Naive thymus-derived CD8-positive, alpha-beta T cell (primary cell): ENCODE data around the gene TMCO6. TPM values are rescaled to one million over a fixed set of nuclear protein-coding genes. Genes with fewer than 3 reads are reported as not detected.
"Not testable (repeated sequence)": the region's sequence is repeated elsewhere in the genome, so short reads cannot be mapped to it uniquely, and the experiment has no call there.

Source experiments
- ATAC-seq, 2 donors: fragments of 150-1000 bp; cut with Tn5 transposase in 1 of 2; sonication (Bioruptor Pico), chemical (Tn5 transposase) in 1 of 2; 1 replicate in 1 of 2; 2 replicates in 1 of 2; pipeline ENCODE4 v1.10.0; 2021; ENCODE audit warnings: mild to moderate bottlenecking in 2 of 2, moderate library complexity in 2 of 2
- POLR2A ChIA-PET: fragments of 350-600 bp; sonication (Branson Sonifier 250); formaldehyde crosslinking; loops from one replicate; lab custom pipeline; 2021; ENCODE audit warnings: antibody characterized with exemption; lab: Charles Lee
- DNase-seq, 10 donors: peaks; one replicate each; pipeline versions ENCODE4 v3.0.0 to v3.0.0-alpha.2; 2020 to 2022
- H3K27ac Mint-ChIP-seq, 10 donors: one replicate each; pipeline ENCODE4 v1.8.0; 2020 to 2022; ENCODE audit warnings: mild to moderate bottlenecking in 10 of 10, mixed read lengths in 10 of 10, moderate library complexity in 4 of 10, inconsistent platforms in 1 of 10
- H3K27me3 Mint-ChIP-seq, 5 donors: one replicate each; pipeline ENCODE4 v1.8.0; 2021 to 2022; ENCODE audit warnings: mixed read lengths in 5 of 5
- H3K36me3 Mint-ChIP-seq, 3 donors: one replicate each; pipeline ENCODE4 v1.8.0; 2020 to 2022; ENCODE audit warnings: mixed read lengths in 3 of 3, mild to moderate bottlenecking in 2 of 3, inconsistent platforms in 1 of 3
- H3K4me1 Mint-ChIP-seq, 4 donors: one replicate each; pipeline ENCODE4 v1.8.0; 2021 to 2022; ENCODE audit warnings: mixed read lengths in 4 of 4
- H3K4me3 Mint-ChIP-seq, 10 donors: one replicate each; pipeline ENCODE4 v1.8.0; 2020 to 2022; ENCODE audit warnings: mild to moderate bottlenecking in 10 of 10, mixed read lengths in 10 of 10, moderate library complexity in 6 of 10, inconsistent platforms in 1 of 10
- H3K9me3 Mint-ChIP-seq, 9 donors: one replicate each; pipeline ENCODE4 v1.8.0; 2020 to 2022; ENCODE audit warnings: mixed read lengths in 9 of 9, mild to moderate bottlenecking in 3 of 9, inconsistent platforms in 1 of 9, moderate library complexity in 1 of 9
- polyA plus RNA-seq, 3 donors: library from polyadenylated mRNA; unstranded; fragments of 300-500 nt; fragmentation: Illumina TruSeq; gene quantifications; one replicate each; pipeline ENCODE4 v1.2.3, GENCODE V29; 2021
- total RNA-seq, 8 experiments: library from RNA in 2 of 8; stranded (reverse) in 2 of 8; gene quantifications; one replicate each; pipeline ENCODE4 v1.2.3 and lab custom pipeline; 2021 to 2026

The TMCO6 gene
- total and polyA plus RNA-seq, 5 experiments from 2014 or later = 11.5 to 55.8 (median 20.5) TPM

DNA sequence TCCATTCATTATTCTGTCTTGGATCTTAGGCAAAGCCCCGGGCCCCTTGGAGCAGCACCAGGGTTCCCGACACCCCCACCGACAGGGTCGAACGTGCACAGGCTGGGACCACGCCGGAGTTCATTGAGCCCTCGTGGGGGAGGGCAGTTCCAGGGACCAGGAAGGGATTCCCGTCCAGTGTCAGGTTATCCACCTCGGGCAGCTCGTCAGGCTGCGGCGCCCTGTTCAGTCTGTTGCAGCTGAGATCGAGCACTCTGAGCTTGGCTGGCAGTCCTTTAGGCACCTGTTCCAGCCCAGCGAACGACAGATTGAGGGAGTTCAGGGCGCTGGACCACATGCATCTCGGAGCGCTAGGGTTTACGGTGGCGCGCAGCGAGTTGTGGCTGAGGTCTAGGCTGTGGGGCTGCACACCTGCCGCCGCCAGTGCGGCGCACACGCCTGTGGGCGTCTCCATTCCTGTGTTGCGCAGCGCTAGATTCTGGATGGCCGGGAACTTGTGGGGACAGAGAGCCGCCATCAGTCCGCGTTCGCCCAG, 7.4 kb upstream of the TMCO6 start:
- Mint-ChIP-seq H3K9me3 (peaks cover 0 to 6% (median 0%) of the 10 kb centered on the region in 9 donors), H3K36me3 (no peaks in the 10 kb centered on the region), H3K4me3 (peak overlapping the region; percentile 87 to 94 (median 92)), H3K4me1 (peaks cover 12 to 35% (median 28%) of the 10 kb centered on the region in 4 donors), H3K27ac (peak overlapping the region; percentile 70 to 96 (median 85)), H3K27me3 (peaks cover 0 to 16% (median 3%) of the 10 kb centered on the region in 5 donors)
- ATAC-seq (peak; percentile 78 to 81), DNase-seq (peak in 7 of 10 donors; percentile 7 to 53 (median 38))
- POLR2A ChIA-PET = interaction anchor here (0.6 to 5.7 kb wide), 12 partner anchors 9 to 960 kb away, joined by 3 to 54 read pairs (median 6); partner anchors contain the start of genes ANKHD1, APBB3, EIF4EBP3 and HARS1

GRCh38 chr5:140632366-140633020, 6.8 kb upstream of the TMCO6 start:
- peaks cover 13 to 35% (median 28%) of the 10 kb centered on the region in 4 donors for H3K4me1 Mint-ChIP-seq

DNA sequence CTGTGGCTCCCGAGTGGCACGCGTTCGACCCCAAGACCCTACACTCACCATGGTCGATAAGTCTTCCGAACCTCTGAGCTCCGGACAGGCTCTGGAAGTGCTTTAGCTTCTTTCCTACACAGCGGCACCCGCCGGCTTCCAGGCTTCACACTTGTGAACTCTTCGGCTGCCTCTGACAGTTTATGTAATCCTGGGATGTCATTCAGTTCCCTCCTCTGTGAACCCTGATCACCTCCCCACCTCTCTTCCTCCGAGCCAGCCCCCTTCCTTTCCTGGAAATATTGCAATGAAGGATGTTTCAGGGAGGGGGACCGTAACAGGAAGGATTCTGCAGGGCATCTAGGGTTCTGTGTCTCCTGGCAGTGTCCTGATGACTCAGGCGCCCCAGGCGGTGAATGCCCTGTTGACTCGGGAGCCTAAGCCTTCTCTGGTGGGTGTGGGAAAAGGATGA, 6.2 kb upstream of the TMCO6 start, which contains the start of gene CD14:
TSS of gene CD14 (minus strand) at position 155 of the 451 bp plus-strand sequence. CDS start at position 51, 104 bp downstream.
- DNase-seq (no peak), ATAC-seq (peak in 1 of 2 donors; percentile 29)
- Mint-ChIP-seq H3K4me1 (peaks cover 13 to 37% (median 30%) of the 10 kb centered on the region in 4 donors), H3K27me3 (peaks cover 0 to 13% (median 1%) of the 10 kb centered on the region in 5 donors), H3K36me3 (no peaks in the 10 kb centered on the region), H3K9me3 (peaks cover 0 to 4% (median 0%) of the 10 kb centered on the region in 9 donors), H3K27ac (peak within 1 kb of the TSS; percentile 70 to 96 (median 85)), H3K4me3 (peak within 1 kb of the TSS; percentile 87 to 94 (median 92))
- POLR2A ChIA-PET = interaction anchor here (0.5 to 5.7 kb wide), 13 partner anchors 8 to 1149 kb away, joined by 3 to 54 read pairs (median 6); partner anchors contain the start of genes ANKHD1, APBB3, EIF4EBP3 and HARS1

More at GRCh38 chr5:140632366-140633020, 6.8 kb upstream of the TMCO6 start:
- DNase-seq = peak; percentile 22 to 70 (median 44)
- H3K9me3 Mint-ChIP-seq = peaks cover 0 to 6% (median 0%) of the 10 kb centered on the region in 9 donors
- peaks cover 0 to 13% (median 2%) of the 10 kb centered on the region in 5 donors for H3K27me3 Mint-ChIP-seq
- POLR2A ChIA-PET = interaction anchor here (0.8 to 5.7 kb wide), 13 partner anchors 9 to 231 kb away, joined by 3 to 54 read pairs (median 6); partner anchors contain the start of genes ANKHD1, APBB3, EIF4EBP3 and HARS1
- ATAC-seq = peak; percentile 86 to 87
- H3K27ac Mint-ChIP-seq = peak overlapping the region; percentile 70 to 96 (median 85)
- peak overlapping the region; percentile 87 to 94 (median 92) for H3K4me3 Mint-ChIP-seq
- no peaks in the 10 kb centered on the region for H3K36me3 Mint-ChIP-seq

DNA sequence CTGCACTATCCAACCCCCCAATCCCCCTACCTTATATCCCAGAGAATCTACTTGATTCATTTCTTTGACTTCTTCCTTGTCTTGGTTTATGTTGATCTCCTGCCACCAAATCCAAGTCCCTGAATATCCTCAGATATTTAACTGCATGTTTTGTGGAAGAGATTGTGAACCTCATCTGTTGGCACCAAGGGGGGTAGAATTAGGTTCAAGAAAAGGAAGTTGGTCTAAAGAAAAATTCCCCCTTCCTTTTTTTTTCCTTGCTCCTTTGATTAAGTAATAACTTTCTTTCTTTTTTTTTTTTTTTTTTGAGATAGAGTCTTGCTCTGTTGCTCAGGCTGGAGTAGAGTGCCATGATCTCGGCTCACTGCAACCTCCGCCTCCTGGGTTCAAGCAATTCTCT, 5.8 kb upstream of the TMCO6 start:
- DNase-seq (no peak), ATAC-seq (no peak)
- no peaks in the 10 kb centered on the region for H3K36me3 Mint-ChIP-seq
- POLR2A ChIA-PET = interaction anchor here (0.5 to 5.7 kb wide), 10 partner anchors 8 to 1150 kb away, joined by 3 to 54 read pairs (median 6); partner anchors contain the start of genes EIF4EBP3, IK, NDUFA2 and SRA1
- peak overlapping the region in 8 of 10 donors; percentile 16 to 96 (median 72) for H3K27ac Mint-ChIP-seq
- H3K9me3 Mint-ChIP-seq = no peaks in the 10 kb centered on the region
- H3K4me1 Mint-ChIP-seq = peaks cover 13 to 39% (median 33%) of the 10 kb centered on the region in 4 donors
- peak overlapping the region; percentile 87 to 94 (median 92) for H3K4me3 Mint-ChIP-seq
- peaks cover 0 to 10% (median 0%) of the 10 kb centered on the region in 5 donors for H3K27me3 Mint-ChIP-seq

DNA sequence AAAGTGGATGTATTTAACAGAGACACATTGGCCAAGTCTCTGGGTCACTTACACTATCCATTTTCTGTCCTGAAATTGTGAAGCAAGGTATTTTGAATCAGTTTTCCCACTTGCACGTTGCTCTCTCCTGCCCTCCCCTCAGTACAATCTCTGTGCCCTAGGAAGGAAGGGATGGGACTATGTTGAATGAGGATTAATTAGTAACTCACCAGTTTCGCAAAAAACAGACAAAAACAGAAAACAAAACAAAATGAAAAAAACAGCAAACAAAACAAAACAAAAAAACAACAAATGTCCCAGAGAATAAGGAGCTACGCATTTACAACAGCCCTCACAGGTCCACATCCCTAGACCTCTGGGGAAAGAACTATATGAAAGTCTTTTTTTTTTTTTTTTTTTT, 5.1 kb upstream of the TMCO6 start:
- H3K4me3 Mint-ChIP-seq = peak overlapping the region in 7 of 10 donors; percentile 10 to 88 (median 46)
- POLR2A ChIA-PET = interaction anchor here (2.4 to 5.7 kb wide), 2 partner anchors 13 to 87 kb away, joined by 17 to 54 read pairs; partner anchors contain the start of genes EIF4EBP3, IK and NDUFA2
- peaks cover 18 to 45% (median 39%) of the 10 kb centered on the region in 4 donors for H3K4me1 Mint-ChIP-seq
- no peaks in the 10 kb centered on the region for H3K9me3 Mint-ChIP-seq
- DNase-seq = no peak
- peak overlapping the region in 2 of 10 donors; percentile 2 to 66 for H3K27ac Mint-ChIP-seq
- no peaks in the 10 kb centered on the region for H3K36me3 Mint-ChIP-seq
- peaks cover 0 to 10% (median 0%) of the 10 kb centered on the region in 5 donors for H3K27me3 Mint-ChIP-seq
- ATAC-seq = no peak

DNA sequence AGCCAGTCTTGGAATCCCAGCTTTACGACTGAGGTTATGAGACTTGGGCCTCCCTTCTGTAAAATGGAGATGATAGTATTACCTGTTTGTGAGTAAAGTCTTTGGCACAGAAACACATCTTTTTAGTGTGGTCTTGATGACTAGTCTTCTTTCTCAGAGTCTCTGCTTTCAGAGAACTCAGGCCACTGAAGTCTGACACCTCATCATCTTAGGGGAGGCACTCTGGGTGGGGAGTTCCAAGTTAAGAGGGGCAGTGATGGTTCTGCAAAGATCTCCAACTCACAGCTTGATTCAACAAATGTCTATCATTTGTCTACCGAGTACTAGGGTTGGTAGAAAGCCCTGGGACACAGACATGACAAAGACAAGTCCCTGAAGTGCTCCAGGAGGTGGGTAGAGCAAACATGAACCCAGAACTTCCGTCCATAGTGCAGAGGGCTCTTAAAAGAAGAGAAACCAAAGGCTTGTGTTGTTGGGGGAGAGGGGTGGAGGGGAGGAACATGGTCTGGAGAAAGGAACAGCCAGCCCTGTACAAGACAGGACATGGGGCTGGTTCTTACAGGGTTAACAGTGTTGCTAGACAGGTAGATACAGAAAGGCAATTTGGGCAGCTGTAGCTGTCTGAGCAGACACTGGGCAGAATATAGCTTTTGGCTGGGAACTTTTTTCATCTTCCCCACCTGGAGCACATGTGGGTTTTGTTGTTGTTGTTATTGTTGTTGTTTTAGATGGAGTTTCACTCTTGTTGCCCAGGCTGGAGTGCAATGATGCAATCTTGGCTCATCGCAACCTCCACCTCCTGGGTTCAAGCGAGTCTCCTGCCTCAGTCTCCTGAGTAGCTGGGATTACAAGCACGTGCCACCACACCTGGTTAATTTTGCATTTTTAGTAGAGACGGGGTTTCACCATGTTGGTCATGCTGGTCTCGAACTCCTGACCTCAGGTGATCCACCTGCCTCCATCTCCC, 3.7 kb upstream of the TMCO6 start:
- POLR2A ChIA-PET = interaction anchor here (0.5 to 5.7 kb wide), 4 partner anchors 11 to 263 kb away, joined by 3 to 54 read pairs (median 10); partner anchors contain the start of genes EIF4EBP3, IK and NDUFA2
- no peaks in the 10 kb centered on the region for H3K9me3 Mint-ChIP-seq
- ATAC-seq (no peak), DNase-seq (no peak)
- H3K27ac Mint-ChIP-seq = peak overlapping the region in 3 of 10 donors; percentile 24 to 51 (median 31)
- no peak overlapping the region for H3K4me3 Mint-ChIP-seq
- H3K27me3 Mint-ChIP-seq = peaks cover 0 to 10% (median 0%) of the 10 kb centered on the region in 5 donors
- H3K4me1 Mint-ChIP-seq = peaks cover 21 to 55% (median 49%) of the 10 kb centered on the region in 4 donors
- H3K36me3 Mint-ChIP-seq = no peaks in the 10 kb centered on the region

- H3K27me3 Mint-ChIP-seq = peaks cover 0 to 5% (median 0%) of the 10 kb centered on the region in 5 donors
- DNase-seq (no peak), ATAC-seq (no peak)
- H3K4me3 Mint-ChIP-seq = peak overlapping the region in 1 of 10 donors; percentile 75
- peak overlapping the region in 4 of 10 donors; percentile 41 to 98 (median 47) for H3K27ac Mint-ChIP-seq
- H3K36me3 Mint-ChIP-seq = peaks cover 0 to 2% (median 0%) of the 10 kb centered on the region in 3 donors
- peaks cover 28 to 55% (median 53%) of the 10 kb centered on the region in 4 donors for H3K4me1 Mint-ChIP-seq
- H3K9me3 Mint-ChIP-seq = no peaks in the 10 kb centered on the region
- POLR2A ChIA-PET = no interaction called here
Observed at GRCh38 chr5:140637371-140638100, 1.7 kb upstream of the TMCO6 start.

DNA sequence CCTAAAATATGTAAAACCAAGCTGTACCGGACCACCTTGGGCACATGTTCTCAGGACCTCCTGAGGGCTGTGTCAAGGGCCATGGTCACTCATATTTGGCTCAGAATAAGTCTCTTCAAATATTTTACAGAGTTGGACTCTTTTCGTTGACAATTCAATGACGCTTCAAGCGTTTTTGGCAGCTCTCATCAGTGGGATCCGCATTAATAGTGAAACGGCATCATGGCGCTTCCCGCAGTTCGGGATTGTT, 428 bp upstream of the TMCO6 start:
- H3K27me3 Mint-ChIP-seq = not testable (repeated sequence)
- peaks cover 0 to 14% (median 0%) of the 10 kb centered on the region in 3 donors for H3K36me3 Mint-ChIP-seq
- ATAC-seq = peak in 1 of 2 donors; percentile 1

DNA sequence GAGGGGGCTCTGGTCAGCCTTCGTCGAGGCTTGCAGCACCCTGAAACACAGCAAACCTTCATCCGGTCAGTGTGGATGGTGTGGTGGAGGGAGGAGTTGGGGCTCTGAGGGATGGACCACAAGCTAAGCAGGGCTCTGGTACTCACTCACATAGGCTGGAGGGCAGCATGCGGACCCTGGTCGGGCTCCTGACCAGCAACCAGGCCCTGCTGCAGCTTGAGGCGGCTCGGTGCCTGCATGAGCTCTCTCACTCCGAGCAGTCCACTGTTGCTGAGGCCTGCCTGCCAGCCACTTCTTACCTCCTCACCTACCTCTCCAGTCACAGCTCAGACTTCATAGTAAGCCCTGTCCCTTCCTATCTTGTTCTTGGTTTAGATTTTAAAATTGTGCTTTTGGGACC, 2.5 kb downstream of the TMCO6 start:
- Mint-ChIP-seq H3K4me3 (peak overlapping the region in 2 of 10 donors; percentile 1 to 10), H3K9me3 (no peaks in the 10 kb centered on the region), H3K27me3 (no peaks in the 10 kb centered on the region), H3K27ac (peak overlapping the region in 1 of 10 donors; percentile 74), H3K36me3 (peaks cover 0 to 35% (median 0%) of the 10 kb centered on the region in 3 donors), H3K4me1 (peaks cover 27 to 63% (median 60%) of the 10 kb centered on the region in 4 donors)
- POLR2A ChIA-PET = interaction anchor here (0.6 to 1.4 kb wide), 4 partner anchors 9 to 78 kb away, joined by 3 to 4 read pairs (median 4); partner anchors contain the start of gene CD14
- ATAC-seq = no peak
- DNase-seq = no peak

More for the DNA sequence above, 428 bp upstream of the TMCO6 start:
- Mint-ChIP-seq H3K4me3 (peak overlapping the region; percentile 87 to 96 (median 92)), H3K27ac (peak overlapping the region; percentile 85 to 100 (median 98)), H3K4me1 (peaks cover 22 to 48% (median 44%) of the 10 kb centered on the region in 4 donors)
- DNase-seq, H3K9me3 Mint-ChIP-seq: not testable (repeated sequence)
- POLR2A ChIA-PET = interaction anchor here (0.6 to 2.4 kb wide), 13 partner anchors 9 to 237 kb away, joined by 3 to 16 read pairs (median 5); partner anchors contain the start of genes ANKHD1, APBB3, EIF4EBP3 and HARS1

GRCh38 chr5:140642718-140643117, 3.5 kb downstream of the TMCO6 start:
- no peak for ATAC-seq

More at GRCh38 chr5:140642718-140643117, 3.5 kb downstream of the TMCO6 start:
- Mint-ChIP-seq H3K36me3 (peaks cover 0 to 37% (median 0%) of the 10 kb centered on the region in 3 donors), H3K9me3 (no peaks in the 10 kb centered on the region), H3K27me3 (no peaks in the 10 kb centered on the region), H3K4me1 (peaks cover 26 to 72% (median 67%) of the 10 kb centered on the region in 4 donors), H3K4me3 (peak overlapping the region in 1 of 10 donors; percentile 3), H3K27ac (peak overlapping the region in 3 of 10 donors; percentile 30 to 48 (median 40))
- DNase-seq = no peak
- POLR2A ChIA-PET = interaction anchor here (0.7 to 1.1 kb wide), 3 partner anchors 10 to 241 kb away, joined by 3 to 5 read pairs (median 3); partner anchors contain the start of genes ANKHD1 and CD14
